DMS 273 (cell line): ENCODE results near the gene MIA2.
"Not testable (repeated sequence)": the region's sequence is repeated elsewhere in the genome, so short reads cannot be mapped to it uniquely, and the experiment has no call there.

Experiments
- DNase-seq: peaks from one replicate; lab custom pipeline; 2025; ENCODE audit not compliant: unreplicated experiment; lab: John Stamatoyannopoulos, UW

Gene MIA2

GRCh38 chr14:39267608-39268005 lies 33.9 kb downstream of the MIA2 start:
- peak; percentile 66 for DNase-seq

- peak; percentile 57 for DNase-seq
These were observed 34.7 kb downstream of the MIA2 start for GRCh38 chr14:39268393-39268792.

DNA sequence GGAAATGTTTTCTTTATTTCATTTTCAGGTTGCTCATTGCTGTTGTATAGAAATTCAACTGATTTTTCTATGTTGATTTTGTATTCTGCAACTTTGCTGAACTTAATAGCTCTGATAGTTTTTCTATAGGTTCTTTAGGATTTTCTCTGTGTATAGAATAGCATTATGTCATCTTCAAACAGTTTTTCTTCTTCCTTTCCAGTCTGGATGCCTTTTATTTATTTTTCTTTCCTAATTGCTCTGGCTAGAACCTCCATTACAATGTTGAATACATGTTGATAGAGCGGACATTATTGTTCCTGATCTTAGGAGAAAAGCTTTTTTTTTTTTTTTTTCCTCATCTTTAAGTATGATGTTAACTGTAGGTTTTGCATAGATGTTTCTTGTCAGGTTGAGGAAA lies 39.2 kb downstream of the MIA2 start:
- DNase-seq: no peak

GRCh38 chr14:39275395-39275794 lies 41.7 kb downstream of the MIA2 start:
- DNase-seq: no peak

DNA sequence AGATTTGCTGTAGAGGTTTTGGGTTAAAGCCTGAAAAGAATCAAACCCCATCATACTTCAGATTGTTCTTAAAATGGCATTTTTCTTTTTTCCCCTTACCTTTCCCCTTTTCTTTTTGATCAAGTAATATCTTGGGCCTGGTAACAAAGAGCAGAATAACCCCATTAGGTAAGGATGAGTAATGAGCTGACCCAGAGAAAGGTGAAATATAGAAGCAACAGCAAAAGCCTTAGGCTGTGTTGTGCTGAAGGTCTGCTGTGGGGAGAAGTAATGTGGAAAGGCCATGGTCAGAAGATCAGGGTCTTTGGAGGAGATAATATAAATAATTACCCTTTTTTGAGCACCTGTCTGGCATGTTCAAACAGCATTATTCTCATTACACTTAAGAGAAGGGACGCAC lies 42.3 kb downstream of the MIA2 start:
- DNase-seq: no peak

DNA sequence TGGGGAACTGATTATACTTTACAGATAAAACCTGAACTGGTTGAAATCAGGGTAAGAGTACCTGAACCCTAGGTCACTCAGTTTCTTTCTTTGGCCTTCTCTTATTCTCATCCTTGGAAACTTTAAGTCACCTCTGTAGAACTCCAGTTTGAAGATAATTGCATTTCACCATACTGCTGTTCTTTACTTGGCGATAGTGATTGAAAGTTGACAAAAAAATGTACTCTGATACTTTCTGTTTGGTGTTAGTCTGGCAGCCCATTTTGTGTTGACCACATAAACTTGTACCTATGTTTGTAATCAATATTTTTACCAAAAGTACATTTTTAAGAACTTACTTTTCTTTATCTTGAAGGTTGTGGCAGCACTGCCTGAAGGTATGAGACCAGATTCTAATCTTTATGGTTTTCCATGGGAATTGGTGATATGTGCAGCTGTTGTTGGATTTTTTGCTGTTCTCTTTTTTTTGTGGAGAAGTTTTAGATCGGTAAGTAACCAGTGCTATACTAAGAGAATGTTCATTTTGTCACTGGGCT lies 42.9 kb downstream of the MIA2 start:
- no peak for DNase-seq

DNA sequence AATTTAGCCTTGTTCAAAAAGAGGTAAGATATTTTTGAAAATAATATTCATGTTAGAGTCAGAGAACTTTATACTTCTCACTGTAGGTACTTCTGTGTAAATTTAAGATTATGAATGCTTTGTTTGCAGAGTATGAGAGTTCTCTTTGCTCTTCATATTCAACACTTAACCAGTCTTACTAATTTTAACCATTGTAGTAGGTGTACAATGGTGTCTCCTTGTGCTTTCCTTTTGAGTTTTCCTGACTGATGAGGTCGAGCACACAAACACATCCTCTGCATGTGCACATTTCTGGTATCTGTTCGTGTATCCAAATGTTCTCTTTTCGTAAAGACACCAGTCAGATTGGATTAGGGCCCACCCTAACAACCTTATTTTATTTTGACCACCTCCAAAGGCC lies 45.8 kb downstream of the MIA2 start:
- no peak for DNase-seq

- DNase-seq: not testable (repeated sequence)
These were observed 47.0 kb downstream of the MIA2 start for GRCh38 chr14:39280678-39281077.

- no peak for DNase-seq
These were observed 55.8 kb downstream of the MIA2 start for GRCh38 chr14:39289523-39289922.

DNA sequence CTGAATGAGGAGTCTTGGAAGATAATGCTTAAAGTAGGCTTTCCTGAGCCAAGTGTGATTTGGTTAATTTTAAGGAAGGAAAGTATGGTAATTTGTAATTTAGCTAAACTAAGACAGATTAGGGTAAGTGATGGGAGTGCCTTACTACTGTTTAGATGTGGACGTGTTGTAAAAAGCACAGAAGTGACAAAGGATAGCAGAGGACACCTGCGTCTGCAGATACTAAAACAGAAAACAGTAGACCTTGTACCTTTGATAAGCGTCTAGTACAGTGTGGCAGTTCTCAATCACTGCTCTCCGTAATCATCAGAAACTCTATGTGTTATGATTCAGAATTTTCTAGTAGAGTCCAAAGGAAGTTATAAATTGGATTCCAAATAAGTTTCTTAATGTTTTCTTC lies 58.0 kb downstream of the MIA2 start:
- no peak for DNase-seq

- no peak for DNase-seq
These were observed 59.9 kb downstream of the MIA2 start for GRCh38 chr14:39293629-39294028.

- not testable (repeated sequence) for DNase-seq
These were observed 66.7 kb downstream of the MIA2 start for GRCh38 chr14:39300389-39300788.

GRCh38 chr14:39302124-39302810 lies 68.6 kb downstream of the MIA2 start:
- DNase-seq: no peak

DNA sequence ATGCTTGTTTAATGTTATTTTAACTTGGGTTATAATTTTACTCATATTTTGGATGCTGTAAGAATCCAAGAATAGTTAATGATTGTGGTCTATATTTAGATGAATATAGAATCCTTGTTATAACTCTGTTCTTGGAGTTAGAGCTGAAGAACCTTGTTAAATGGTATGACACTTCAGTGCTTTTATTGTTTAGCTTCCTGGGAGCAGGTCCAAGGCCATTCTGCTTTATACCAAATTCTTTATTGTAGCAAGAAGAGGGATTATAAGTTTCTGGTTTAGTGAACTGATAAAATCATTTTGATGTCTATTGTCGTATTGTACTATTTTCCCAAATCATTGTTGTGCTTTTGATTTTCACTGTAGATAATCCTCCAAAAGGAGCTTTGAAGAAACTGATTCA lies 69.4 kb downstream of the MIA2 start:
- DNase-seq: no peak

- DNase-seq: no peak
These were observed 74.1 kb downstream of the MIA2 start for GRCh38 chr14:39307815-39308214.

- no peak for DNase-seq
These were observed 76.3 kb downstream of the MIA2 start for GRCh38 chr14:39310051-39310450.

DNA sequence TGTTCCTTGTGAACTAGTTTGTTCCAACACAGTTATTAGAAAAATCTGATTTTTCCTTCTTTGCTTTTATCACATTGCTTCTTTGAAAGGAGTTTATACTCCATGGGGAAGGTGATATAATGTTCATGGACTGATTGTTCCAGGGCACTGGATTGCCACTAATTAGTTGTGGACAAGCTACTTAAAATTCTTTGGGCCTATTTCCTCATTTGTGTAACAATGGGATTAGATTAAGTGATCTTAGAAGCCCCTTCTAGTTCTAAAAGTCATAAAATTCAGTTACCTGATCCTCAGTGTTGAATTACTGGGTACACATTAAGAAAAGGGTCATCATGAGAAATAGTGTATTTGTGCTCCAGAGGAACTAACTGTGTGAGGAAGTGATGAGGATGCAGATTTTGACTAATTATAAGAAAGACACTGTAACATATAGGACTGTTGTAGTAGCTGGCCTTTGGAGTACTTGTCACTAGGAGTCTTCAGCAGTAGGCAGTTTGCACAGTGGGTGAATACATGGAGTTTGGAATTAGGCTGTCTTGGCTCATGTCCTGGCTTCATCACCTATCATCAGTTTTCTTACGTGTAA lies 82.2 kb downstream of the MIA2 start:
- DNase-seq: no peak

GRCh38 chr14:39316830-39317553 lies 83.3 kb downstream of the MIA2 start:
- no peak for DNase-seq

- no peak for DNase-seq
These were observed 84.9 kb downstream of the MIA2 start for GRCh38 chr14:39318574-39318973.

DNA sequence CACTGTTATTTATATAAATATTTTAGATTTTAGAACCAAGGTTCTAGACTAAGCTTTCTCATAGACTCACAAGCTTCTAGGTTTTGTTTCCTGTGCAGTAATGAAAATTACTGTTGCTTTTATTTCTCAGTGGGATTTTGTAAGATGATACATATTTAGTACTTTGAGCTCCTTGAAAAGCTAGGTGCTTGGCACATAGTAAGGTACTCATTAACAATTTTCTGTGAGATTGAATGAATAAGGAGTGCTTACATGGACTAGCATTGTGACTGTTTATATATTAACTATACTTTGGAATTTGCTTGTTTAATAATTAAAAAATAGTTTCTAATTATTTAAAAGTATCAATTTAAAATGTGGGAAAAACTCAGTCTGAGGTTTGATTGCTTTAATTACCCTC lies 85.7 kb downstream of the MIA2 start:
- DNase-seq: no peak

- DNase-seq: no peak
These were observed 86.6 kb downstream of the MIA2 start for GRCh38 chr14:39320318-39320717.

- no peak for DNase-seq
These were observed 89.1 kb downstream of the MIA2 start for GRCh38 chr14:39322807-39323206.
